Fibroblast of upper back skin (primary cell): ENCODE data around the gene PCNP.
"Not testable (repeated sequence)": the region's sequence is repeated elsewhere in the genome, so short reads cannot be mapped to it uniquely, and the experiment has no call there.

Experiments
- DNase-seq: peaks from one replicate; pipeline ENCODE4 v3.0.0-alpha.2; 2013

Gene PCNP

GRCh38 chr3:101634591-101635196, 60.7 kb downstream of the PCNP start:
- no peak for DNase-seq

DNA sequence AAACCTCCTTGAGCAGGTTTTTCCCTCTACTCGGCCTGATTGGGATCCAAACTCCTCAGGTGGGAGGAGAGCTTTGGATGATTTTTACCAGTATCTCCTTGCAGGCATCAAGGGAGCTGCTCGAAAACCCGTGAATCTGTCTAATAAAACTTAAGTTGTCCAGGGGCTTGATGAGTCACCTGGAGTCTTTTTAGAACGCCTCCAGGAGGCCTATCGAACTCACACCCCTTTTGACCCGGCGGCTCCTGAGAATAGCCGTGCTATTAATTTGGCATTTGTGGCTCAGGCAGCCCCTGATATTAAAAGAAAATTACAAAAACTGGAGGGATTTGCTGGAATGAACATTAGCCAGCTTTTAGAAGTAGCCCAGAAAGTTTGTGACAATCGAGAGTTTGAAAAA, 61.4 kb downstream of the PCNP start:
- DNase-seq = no peak

DNA sequence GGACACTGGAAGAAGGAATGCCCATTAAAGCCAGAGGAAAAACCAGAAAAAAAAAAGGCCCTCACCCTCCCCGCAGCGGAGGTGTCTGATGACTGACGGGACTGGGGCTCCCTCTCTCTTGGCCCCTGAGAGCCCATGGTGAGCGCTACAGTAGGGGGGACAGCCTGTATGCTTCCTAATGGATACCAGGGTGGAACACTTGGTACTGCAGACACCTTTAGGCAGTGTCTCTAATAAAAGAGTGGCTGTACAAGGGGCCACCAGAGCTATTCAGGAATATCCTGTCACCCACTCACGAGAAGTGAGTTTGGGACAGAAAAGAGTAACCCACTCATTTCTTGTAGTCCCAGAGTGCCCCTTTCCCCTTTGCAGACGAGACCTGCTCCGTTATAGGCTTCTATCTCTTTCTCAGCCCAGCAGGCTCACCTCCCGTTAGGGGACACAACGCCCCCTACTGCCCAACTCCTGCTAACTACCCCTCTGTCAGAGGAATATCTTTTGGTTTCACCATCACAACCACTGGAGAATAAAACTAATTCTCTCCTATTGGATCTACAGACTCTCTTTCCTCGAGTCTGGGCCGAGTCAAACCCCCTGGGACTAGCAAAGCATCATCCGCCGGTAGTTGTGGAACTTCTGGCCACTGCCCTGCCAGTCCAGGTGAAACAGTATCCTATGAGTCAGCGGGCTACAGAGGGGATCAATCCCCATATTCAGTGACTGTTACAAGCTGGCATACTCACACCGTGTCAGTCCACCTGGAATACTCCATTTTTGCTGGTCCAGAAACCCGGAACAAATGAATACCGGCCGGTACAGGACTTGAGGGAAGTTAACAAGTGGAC, 62.2 kb downstream of the PCNP start:
- peak; percentile 26 for DNase-seq

GRCh38 chr3:101637451-101637850, 63.5 kb downstream of the PCNP start:
- DNase-seq = no peak

GRCh38 chr3:101638261-101638745, 64.3 kb downstream of the PCNP start:
- DNase-seq = no peak

- DNase-seq = no peak
Measured at GRCh38 chr3:101639280-101639963, 65.4 kb downstream of the PCNP start.

- no peak for DNase-seq
Measured at GRCh38 chr3:101640256-101640655, 66.3 kb downstream of the PCNP start.

DNA sequence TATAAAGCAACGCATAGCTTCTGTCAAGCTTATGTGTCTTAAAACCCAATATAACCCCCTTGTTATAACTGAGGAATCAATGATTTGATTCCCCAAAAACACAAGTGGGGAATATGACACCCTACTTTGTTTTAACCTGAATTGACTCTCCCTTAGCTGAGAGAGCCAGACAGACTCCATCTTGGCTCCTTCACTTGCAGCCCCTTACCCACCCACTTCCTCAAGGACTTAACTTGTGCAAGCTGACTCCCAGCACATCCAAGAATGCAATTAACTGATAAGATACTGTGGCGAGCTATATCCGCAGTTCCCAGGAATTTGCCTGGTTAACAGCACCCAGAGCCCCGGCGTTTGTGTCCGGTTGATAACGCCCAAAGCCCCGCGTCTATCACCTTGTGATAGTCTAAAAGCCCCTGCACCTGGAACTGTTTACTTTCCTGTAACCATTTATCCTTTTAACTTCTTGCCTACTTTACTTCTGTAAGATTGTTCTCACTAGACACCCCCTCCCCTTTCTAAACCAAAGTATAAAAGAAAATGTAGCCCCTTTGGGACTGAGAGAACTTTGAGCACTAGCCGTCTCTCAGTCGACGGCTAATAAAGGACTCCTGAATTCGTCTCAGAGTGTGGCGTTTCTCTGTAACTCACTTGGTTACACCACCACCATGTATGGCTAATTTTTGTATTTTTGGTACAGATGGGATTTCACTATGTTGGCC, 67.6 kb downstream of the PCNP start:
- not testable (repeated sequence) for DNase-seq

GRCh38 chr3:101642441-101642840, 68.5 kb downstream of the PCNP start:
- no peak for DNase-seq

- DNase-seq = no peak
Measured at GRCh38 chr3:101643009-101643844, 69.2 kb downstream of the PCNP start.
